ENCODE measurements around the gene CUX1. TPM values are rescaled to one million over a fixed set of nuclear protein-coding genes. Genes with fewer than 3 reads are reported as not detected.

CUX1 gene
- total and polyA plus RNA-seq, 2 of the 13 experiments (the other 11 are each of a cell fraction or from before 2014, with no cell fraction given), result 13.7 to 14.9 TPM

- TF ChIP-seq ZNF18 (CRISPR knock-in tag; IDR thresholded peaks at IDR 0.05; ENCODE audit: insufficient replicate concordance) (no peak), ZNF230 (CRISPR knock-in tag; IDR thresholded peaks at IDR 0.05) (no peak), MNT (IDR thresholded peaks at IDR 0.05) (no peak), DMAP1 (CRISPR knock-in tag; IDR thresholded peaks at IDR 0.05) (no peak), ZNF256 (CRISPR knock-in tag; conservative IDR thresholded peaks at IDR 0.05) (no peak), ZBTB7A (CRISPR knock-in tag; IDR thresholded peaks at IDR 0.05) (no peak), AKNA (CRISPR knock-in tag; IDR thresholded peaks at IDR 0.05; ENCODE audit: borderline replicate concordance) (no peak), PATZ1 (CRISPR knock-in tag; IDR thresholded peaks at IDR 0.05) (peak; percentile 90), FOXP4 (CRISPR knock-in tag; IDR thresholded peaks at IDR 0.05) (peak; percentile 20; the same call in 1 of the 2 replicates), ZUFSP (CRISPR knock-in tag; IDR thresholded peaks at IDR 0.05; ENCODE audit: borderline replicate concordance) (no peak), ESRRA (CRISPR knock-in tag; IDR thresholded peaks at IDR 0.05; ENCODE audit: low read depth) (no peak), RFXAP (CRISPR knock-in tag; IDR thresholded peaks at IDR 0.05; ENCODE audit: borderline replicate concordance) (peak; percentile 64; the same call in 1 of the 2 replicates), HMGA1 (CRISPR knock-in tag; conservative IDR thresholded peaks at IDR 0.05) (no peak)
Observed at GRCh38 chr7:102286237-102287110, 469.0 kb downstream of the CUX1 start, which contains the start of gene SH2B2 (continued).
